A549 (cell line): ENCODE results near the gene SVIL. TPM values are rescaled to one million over a fixed set of nuclear protein-coding genes. Genes with fewer than 3 reads are reported as not detected.

ENCODE experiments used
- ATAC-seq, 2 experiments: fragments of 200-7000 bp in 1 of 2; fragments of >200 bp in 1 of 2; cut with Nextera tagmentation in 1 of 2; cut with Tn5 transposase in 1 of 2; 3 replicates each; pipeline versions ENCODE4 v1.8.0 to v1.9.1; 2018 to 2020; ENCODE audit warnings: mild to moderate bottlenecking in 1 of 2, moderate library complexity in 1 of 2
- CTCF ChIA-PET: fragments of 300-600 bp; sonication (Branson Sonifier 250); formaldehyde crosslinking; extraction: SDS; loops from one replicate; lab custom pipeline; 2021; ENCODE audit warnings: antibody characterized with exemption, inconsistent platforms; lab: Yijun Ruan, JAX
- POLR2A ChIA-PET: fragments of 350-600 bp; formaldehyde crosslinking; extraction: SDS; loops from one replicate; lab custom pipeline; 2021; ENCODE audit warnings: antibody characterized with exemption, inconsistent platforms; lab: Yijun Ruan, JAX
- DNase-seq, 2 experiments: peaks; one replicate each; pipeline versions ENCODE4 v3.0.0 to v3.0.0-alpha.2; 2011 to 2016; ENCODE audit warnings: low read depth in 1 of 2, low spot score in 1 of 2
- FAIRE-seq: peaks from 2 replicates; lab custom pipeline; 2011; peaks lifted over from hg19 to GRCh38; lab: Jason Lieb, UNC
- H3K27ac ChIP-seq, 2 experiments: fragments of >200 bp; sonication (Bioruptor Twin); formaldehyde crosslinking; 3 replicates each; pipeline ENCODE4 v1.5.1; 2016 to 2017
- H3K4me1 ChIP-seq: fragments of >200 bp; sonication (Bioruptor Twin); formaldehyde crosslinking; 3 replicates; pipeline ENCODE4 v1.6.1; 2016
- H3K4me2 ChIP-seq: fragments of >200 bp; sonication (Bioruptor Twin); formaldehyde crosslinking; 3 replicates; pipeline ENCODE4 v1.6.1; 2016
- H3K4me3 ChIP-seq: fragments of >200 bp; sonication (Bioruptor Twin); formaldehyde crosslinking; 3 replicates; pipeline ENCODE4 v1.5.1; 2016
- H3K9me3 ChIP-seq: fragments of >200 bp; sonication (Bioruptor Twin); formaldehyde crosslinking; 3 replicates; pipeline ENCODE4 v1.6.1; 2016
- BHLHE40 ChIP-seq: IDR thresholded peaks from 2 replicates; pipeline ENCODE4 v1.6.1; 2012; ENCODE audit warnings: low read depth, low read length, inconsistent platforms
- CBX2 ChIP-seq: fragments of 200-600 bp; sonication (generic); IDR thresholded peaks from 2 replicates; pipeline ENCODE4 v1.6.1; 2016; ENCODE audit warnings: low read depth, mild to moderate bottlenecking, borderline replicate concordance
- CHD4 ChIP-seq: fragments of 200-600 bp; sonication (generic); IDR thresholded peaks from 2 replicates; pipeline ENCODE4 v1.6.1; 2016; ENCODE audit warnings: antibody characterized with exemption, mild to moderate bottlenecking, borderline replicate concordance
- CTCF ChIP-seq: fragments of >200 bp; sonication (Bioruptor Twin); formaldehyde crosslinking; IDR thresholded peaks from 3 replicates; pipeline ENCODE4 v1.5.1; 2016
- ELK1 ChIP-seq: fragments of 150-350 bp; IDR thresholded peaks from 2 replicates; pipeline ENCODE4 v1.6.1; 2014; ENCODE audit warnings: low read depth, mild to moderate bottlenecking, low read length
- FOXS1 ChIP-seq: fragments of 250-450 bp; sonication (Bioruptor Pico); IDR thresholded peaks from 2 replicates; pipeline ENCODE4 v1.5.0; 2020; ENCODE audit warnings: mild to moderate bottlenecking, moderate library complexity
- HES2 ChIP-seq: fragments of >200 bp; sonication (Bioruptor Twin); formaldehyde crosslinking; IDR thresholded peaks from 2 replicates; pipeline ENCODE4 v1.6.1; 2016
- HMGXB4 ChIP-seq: fragments of 250-450 bp; sonication (Bioruptor Pico); IDR thresholded peaks from 2 replicates; pipeline ENCODE4 v1.5.0; 2021; ENCODE audit warnings: mild to moderate bottlenecking, moderate library complexity, borderline replicate concordance
- HOXB13 ChIP-seq: fragments of 250-450 bp; sonication (Bioruptor Pico); IDR thresholded peaks from 2 replicates; pipeline ENCODE4 v1.5.0; 2020; ENCODE audit warnings: low read depth, mild to moderate bottlenecking, moderate library complexity
- JUNB ChIP-seq: fragments of >200 bp; sonication (Bioruptor Twin); formaldehyde crosslinking; IDR thresholded peaks from 2 replicates; pipeline ENCODE4 v1.6.1; 2016
- KDM1A ChIP-seq: fragments of 200-600 bp; sonication (generic); IDR thresholded peaks from 2 replicates; pipeline ENCODE4 v1.6.1; 2016; ENCODE audit warnings: low read depth, mild to moderate bottlenecking
- MAZ ChIP-seq: fragments of 150-350 bp; IDR thresholded peaks from 2 replicates; pipeline ENCODE4 v1.6.1; 2014; ENCODE audit warnings: antibody characterized with exemption, low read depth, low read length, borderline replicate concordance
- POLR2A ChIP-seq: IDR thresholded peaks from 2 replicates; pipeline ENCODE4 v1.6.1; 2012; ENCODE audit warnings: mild to moderate bottlenecking, low read length
- RARB ChIP-seq: fragments of 250-450 bp; sonication (Bioruptor Pico); IDR thresholded peaks from 2 replicates; pipeline ENCODE4 v1.8.0; 2021; ENCODE audit warnings: mild to moderate bottlenecking, moderate library complexity
- TFCP2L1 ChIP-seq: fragments of 250-450 bp; sonication (Bioruptor Pico); IDR thresholded peaks from 2 replicates; pipeline ENCODE4 v1.5.0; 2021; ENCODE audit warnings: mild to moderate bottlenecking
- USF2 ChIP-seq: fragments of 450-650 bp; IDR thresholded peaks from 2 replicates; pipeline ENCODE4 v1.6.1; 2014; ENCODE audit warnings: antibody characterized with exemption
- ZFP36 ChIP-seq: fragments of 450-650 bp; IDR thresholded peaks from 2 replicates; pipeline ENCODE4 v1.6.1; 2014; ENCODE audit warnings: borderline replicate concordance; ENCODE audit not compliant: partially characterized antibody
- WGBS: methylation state at CpG from one replicate; pipeline ENCODE4 v1.1.6; 2017; ENCODE audit errors: missing lambda C conversion rate; 5-methylcytosine and 5-hydroxymethylcytosine counted together
- polyA plus RNA-seq, 4 experiments: library from polyadenylated mRNA; depleted of rRNA in 3 of 4; stranded (reverse); fragments of >200 nt; fragmentation: RNase III in 1 of 4; extraction: RNeasy Plus Mini Kit Qiagen cat#74134 plus additional on column Dnase treatment in 1 of 4; gene quantifications; 2 replicates in 3 of 4; 3 replicates in 1 of 4; pipeline ENCODE4 v1.2.3, GENCODE V29; 2011 to 2017

SVIL gene
- polyA plus RNA-seq, 2 of the 4 experiments (the other 2 are of a cell fraction), result 12.0 to 20.4 TPM

- TF ChIP-seq CTCF (no peak), TFCP2L1 (CRISPR knock-in tag) (no peak), HMGXB4 (CRISPR knock-in tag) (no peak), MAZ (no peak), RARB (CRISPR knock-in tag) (no peak)
- TF ChIP-seq, all 56 proteins: peak for 0
- CTCF ChIA-PET, result interaction anchor here (0.9 to 2.1 kb wide), 2 partner anchors 10 to 15 kb away, joined by 3 to 4 read pairs; no protein-coding TSS in a partner anchor
- ATAC-seq (no peak), DNase-seq (no peak), FAIRE-seq (no peak)
- no peaks in the 10 kb centered on the region for H3K9me3 ChIP-seq
- no peak overlapping the region for H3K4me3 ChIP-seq
- 68% methylated on average over 2 of the region's 2 CpGs for WGBS
- POLR2A ChIA-PET, result no interaction called here
- no peak overlapping the region for H3K27ac ChIP-seq
- H3K4me1 ChIP-seq, result peaks cover 39% of the 10 kb centered on the region
- H3K4me2 ChIP-seq, result no peak overlapping the region
These were observed 666 bp downstream of the SVIL start for GRCh38 chr10:29634105-29634504.

- no peak overlapping the region for H3K4me3 ChIP-seq
- no peak for DNase-seq
- ChIA-PET POLR2A (no interaction called here), CTCF (no interaction called here)
- no peaks in the 10 kb centered on the region for H3K9me3 ChIP-seq
- whole genome bisulfite sequencing, result 93% methylated on average over 4 of the region's 4 CpGs
- no peak for ATAC-seq
- H3K4me2 ChIP-seq, result no peak overlapping the region
- no peak overlapping the region for H3K27ac ChIP-seq
- peaks cover 46% of the 10 kb centered on the region for H3K4me1 ChIP-seq
- TF ChIP-seq BHLHE40, result no peak
- no peak for TF ChIP-seq TFCP2L1 (CRISPR knock-in tag)
- TF ChIP-seq USF2, result no peak
- no peak for TF ChIP-seq ZFP36
- no peak for TF ChIP-seq JUNB
- TF ChIP-seq MAZ, result no peak
- no peak for TF ChIP-seq POLR2A
- TF ChIP-seq CHD4, result no peak
- no peak for TF ChIP-seq HES2
- TF ChIP-seq KDM1A, result no peak
- TF ChIP-seq ELK1, result no peak
- TF ChIP-seq FOXS1 (CRISPR knock-in tag), result no peak
- TF ChIP-seq HOXB13, result no peak
- no peak for TF ChIP-seq CBX2
- no peak for FAIRE-seq
These were observed 3.8 kb downstream of the SVIL start for GRCh38 chr10:29631049-29631339.
